ENCODE data around the gene PROB1. TPM values are rescaled to one million over a fixed set of nuclear protein-coding genes. Genes with fewer than 3 reads are reported as not detected.

Gene PROB1
- total and polyA plus RNA-seq, 2 of the 13 experiments (the other 11 are each of a cell fraction or from before 2014, with no cell fraction given), result 0.69 to 1.1 TPM

DNA sequence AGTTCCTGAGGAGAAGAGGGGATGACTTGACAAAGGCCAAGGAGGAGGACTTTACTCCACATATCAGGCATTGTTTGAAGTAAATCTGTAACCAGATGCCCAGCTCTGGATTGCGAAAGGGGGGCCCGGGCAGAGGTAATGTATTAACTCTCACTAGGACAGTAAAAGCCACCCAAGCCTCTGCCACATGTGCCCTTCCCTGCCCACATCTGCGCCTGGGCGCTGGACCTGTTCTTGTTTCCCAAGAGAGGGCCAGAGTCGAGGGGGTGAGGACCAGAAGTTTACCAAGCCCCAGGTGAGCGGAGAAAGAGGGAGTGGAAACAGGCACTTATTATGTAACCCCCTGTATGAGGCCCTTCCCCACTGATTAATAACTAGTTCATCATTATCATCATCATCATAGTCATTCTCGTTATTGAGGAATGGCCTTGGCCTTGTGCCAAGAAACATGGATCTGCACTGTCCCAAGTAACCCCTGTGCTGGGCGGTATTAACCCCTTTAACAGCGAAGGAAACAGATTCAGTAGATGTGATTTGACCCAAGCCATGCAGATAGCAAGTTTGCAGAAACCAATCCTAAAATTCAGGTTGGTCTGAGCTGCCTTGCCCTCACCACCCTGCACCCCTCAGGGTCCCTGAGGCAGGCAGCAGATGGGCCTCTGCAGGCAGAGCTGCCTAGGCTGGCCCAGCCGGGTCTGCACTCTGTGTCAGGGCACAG lies 11.5 kb downstream of the PROB1 start, which contains the start of gene SLC23A1 (continued):
- TF ChIP-seq SMC3 (IDR thresholded peaks at IDR 0.05; ENCODE audit: low read length) (no peak), THAP11 (CRISPR knock-in tag; IDR thresholded peaks at IDR 0.05) (0 out of 2 replicates have a peak, but pooled peaks have one; percentile 14), ZIK1 (CRISPR knock-in tag; IDR thresholded peaks at IDR 0.05; ENCODE audit: borderline replicate concordance, low read depth) (no peak), AKAP8 (CRISPR knock-in tag; IDR thresholded peaks at IDR 0.05) (no peak), IKZF1 (IDR thresholded peaks at IDR 0.05) (no peak), ZKSCAN5 (CRISPR knock-in tag; IDR thresholded peaks at IDR 0.05) (no peak), CCDC6 (CRISPR knock-in tag; IDR thresholded peaks at IDR 0.05) (no peak), CC2D1A (CRISPR knock-in tag; IDR thresholded peaks at IDR 0.05) (no peak), MAZ (IDR thresholded peaks at IDR 0.05; ENCODE audit: borderline replicate concordance, low read depth, low read length) (no peak), MAZ (CRISPR knock-in tag; IDR thresholded peaks at IDR 0.05; ENCODE audit: low read depth) (peak; percentile 51; the same call in 1 of the 2 replicates), ZNF775 (CRISPR knock-in tag; IDR thresholded peaks at IDR 0.05; ENCODE audit: borderline replicate concordance) (no peak), KMT2B (CRISPR knock-in tag; IDR thresholded peaks at IDR 0.05) (0 out of 2 replicates have a peak, but pooled peaks have one; percentile 32), ZNF790 (CRISPR knock-in tag; IDR thresholded peaks at IDR 0.05; ENCODE audit: borderline replicate concordance) (no peak), PITX1 (CRISPR knock-in tag; IDR thresholded peaks at IDR 0.05) (peak; percentile 74), KAT8 (CRISPR knock-in tag; IDR thresholded peaks at IDR 0.05) (peak; percentile 33; the same call in 1 of the 2 replicates)
- TF ChIP-seq, protein P1, sequence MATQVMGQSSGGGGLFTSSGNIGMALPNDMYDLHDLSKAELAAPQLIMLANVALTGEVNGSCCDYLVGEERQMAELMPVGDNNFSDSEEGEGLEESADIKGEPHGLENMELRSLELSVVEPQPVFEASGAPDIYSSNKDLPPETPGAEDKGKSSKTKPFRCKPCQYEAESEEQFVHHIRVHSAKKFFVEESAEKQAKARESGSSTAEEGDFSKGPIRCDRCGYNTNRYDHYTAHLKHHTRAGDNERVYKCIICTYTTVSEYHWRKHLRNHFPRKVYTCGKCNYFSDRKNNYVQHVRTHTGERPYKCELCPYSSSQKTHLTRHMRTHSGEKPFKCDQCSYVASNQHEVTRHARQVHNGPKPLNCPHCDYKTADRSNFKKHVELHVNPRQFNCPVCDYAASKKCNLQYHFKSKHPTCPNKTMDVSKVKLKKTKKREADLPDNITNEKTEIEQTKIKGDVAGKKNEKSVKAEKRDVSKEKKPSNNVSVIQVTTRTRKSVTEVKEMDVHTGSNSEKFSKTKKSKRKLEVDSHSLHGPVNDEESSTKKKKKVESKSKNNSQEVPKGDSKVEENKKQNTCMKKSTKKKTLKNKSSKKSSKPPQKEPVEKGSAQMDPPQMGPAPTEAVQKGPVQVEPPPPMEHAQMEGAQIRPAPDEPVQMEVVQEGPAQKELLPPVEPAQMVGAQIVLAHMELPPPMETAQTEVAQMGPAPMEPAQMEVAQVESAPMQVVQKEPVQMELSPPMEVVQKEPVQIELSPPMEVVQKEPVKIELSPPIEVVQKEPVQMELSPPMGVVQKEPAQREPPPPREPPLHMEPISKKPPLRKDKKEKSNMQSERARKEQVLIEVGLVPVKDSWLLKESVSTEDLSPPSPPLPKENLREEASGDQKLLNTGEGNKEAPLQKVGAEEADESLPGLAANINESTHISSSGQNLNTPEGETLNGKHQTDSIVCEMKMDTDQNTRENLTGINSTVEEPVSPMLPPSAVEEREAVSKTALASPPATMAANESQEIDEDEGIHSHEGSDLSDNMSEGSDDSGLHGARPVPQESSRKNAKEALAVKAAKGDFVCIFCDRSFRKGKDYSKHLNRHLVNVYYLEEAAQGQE (IDR thresholded peaks at IDR 0.05; ENCODE audit: borderline replicate concordance in 1 of 2, low read depth in 1 of 2, low read length in 2 of 2), result no peak
- TF ChIP-seq, protein P2, sequence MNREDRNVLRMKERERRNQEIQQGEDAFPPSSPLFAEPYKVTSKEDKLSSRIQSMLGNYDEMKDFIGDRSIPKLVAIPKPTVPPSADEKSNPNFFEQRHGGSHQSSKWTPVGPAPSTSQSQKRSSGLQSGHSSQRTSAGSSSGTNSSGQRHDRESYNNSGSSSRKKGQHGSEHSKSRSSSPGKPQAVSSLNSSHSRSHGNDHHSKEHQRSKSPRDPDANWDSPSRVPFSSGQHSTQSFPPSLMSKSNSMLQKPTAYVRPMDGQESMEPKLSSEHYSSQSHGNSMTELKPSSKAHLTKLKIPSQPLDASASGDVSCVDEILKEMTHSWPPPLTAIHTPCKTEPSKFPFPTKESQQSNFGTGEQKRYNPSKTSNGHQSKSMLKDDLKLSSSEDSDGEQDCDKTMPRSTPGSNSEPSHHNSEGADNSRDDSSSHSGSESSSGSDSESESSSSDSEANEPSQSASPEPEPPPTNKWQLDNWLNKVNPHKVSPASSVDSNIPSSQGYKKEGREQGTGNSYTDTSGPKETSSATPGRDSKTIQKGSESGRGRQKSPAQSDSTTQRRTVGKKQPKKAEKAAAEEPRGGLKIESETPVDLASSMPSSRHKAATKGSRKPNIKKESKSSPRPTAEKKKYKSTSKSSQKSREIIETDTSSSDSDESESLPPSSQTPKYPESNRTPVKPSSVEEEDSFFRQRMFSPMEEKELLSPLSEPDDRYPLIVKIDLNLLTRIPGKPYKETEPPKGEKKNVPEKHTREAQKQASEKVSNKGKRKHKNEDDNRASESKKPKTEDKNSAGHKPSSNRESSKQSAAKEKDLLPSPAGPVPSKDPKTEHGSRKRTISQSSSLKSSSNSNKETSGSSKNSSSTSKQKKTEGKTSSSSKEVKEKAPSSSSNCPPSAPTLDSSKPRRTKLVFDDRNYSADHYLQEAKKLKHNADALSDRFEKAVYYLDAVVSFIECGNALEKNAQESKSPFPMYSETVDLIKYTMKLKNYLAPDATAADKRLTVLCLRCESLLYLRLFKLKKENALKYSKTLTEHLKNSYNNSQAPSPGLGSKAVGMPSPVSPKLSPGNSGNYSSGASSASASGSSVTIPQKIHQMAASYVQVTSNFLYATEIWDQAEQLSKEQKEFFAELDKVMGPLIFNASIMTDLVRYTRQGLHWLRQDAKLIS (CRISPR knock-in tag; IDR thresholded peaks at IDR 0.05), result no peak
- TF ChIP-seq, protein P3, sequence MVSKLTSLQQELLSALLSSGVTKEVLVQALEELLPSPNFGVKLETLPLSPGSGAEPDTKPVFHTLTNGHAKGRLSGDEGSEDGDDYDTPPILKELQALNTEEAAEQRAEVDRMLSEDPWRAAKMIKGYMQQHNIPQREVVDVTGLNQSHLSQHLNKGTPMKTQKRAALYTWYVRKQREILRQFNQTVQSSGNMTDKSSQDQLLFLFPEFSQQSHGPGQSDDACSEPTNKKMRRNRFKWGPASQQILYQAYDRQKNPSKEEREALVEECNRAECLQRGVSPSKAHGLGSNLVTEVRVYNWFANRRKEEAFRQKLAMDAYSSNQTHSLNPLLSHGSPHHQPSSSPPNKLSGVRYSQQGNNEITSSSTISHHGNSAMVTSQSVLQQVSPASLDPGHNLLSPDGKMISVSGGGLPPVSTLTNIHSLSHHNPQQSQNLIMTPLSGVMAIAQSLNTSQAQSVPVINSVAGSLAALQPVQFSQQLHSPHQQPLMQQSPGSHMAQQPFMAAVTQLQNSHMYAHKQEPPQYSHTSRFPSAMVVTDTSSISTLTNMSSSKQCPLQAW (CRISPR knock-in tag; IDR thresholded peaks at IDR 0.05), result 0 out of 2 replicates have a peak, but pooled peaks have one; percentile 21
- TF ChIP-seq, protein P4, sequence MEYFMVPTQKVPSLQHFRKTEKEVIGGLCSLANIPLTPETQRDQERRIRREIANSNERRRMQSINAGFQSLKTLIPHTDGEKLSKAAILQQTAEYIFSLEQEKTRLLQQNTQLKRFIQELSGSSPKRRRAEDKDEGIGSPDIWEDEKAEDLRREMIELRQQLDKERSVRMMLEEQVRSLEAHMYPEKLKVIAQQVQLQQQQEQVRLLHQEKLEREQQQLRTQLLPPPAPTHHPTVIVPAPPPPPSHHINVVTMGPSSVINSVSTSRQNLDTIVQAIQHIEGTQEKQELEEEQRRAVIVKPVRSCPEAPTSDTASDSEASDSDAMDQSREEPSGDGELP (IDR thresholded peaks at IDR 0.05; ENCODE audit: borderline replicate concordance, low read depth), result peak; percentile 28; the same call in 1 of the 2 replicates
